OCI-LY1 (cell line): Measurements from ENCODE around the gene THSD8.

Experiments used
- EZH2 ChIP-seq: fragments of 200-600 bp; sonication (generic), shearing (Covaris generic); IDR thresholded peaks from 2 replicates; pipeline ENCODE4 v1.8.0; 2017; ENCODE audit warnings: borderline replicate concordance, mixed run types, mild to moderate bottlenecking, antibody characterized with exemption, low read length, moderate library complexity, mixed read lengths
- TF ChIP-seq, protein P1 (sequence below): fragments of 200-600 bp; sonication (generic), shearing (Covaris generic); IDR thresholded peaks from 2 replicates; pipeline ENCODE4 v1.5.1; 2017; ENCODE audit warnings: mild to moderate bottlenecking, antibody characterized with exemption, low read length, moderate library complexity, mixed read lengths

DNA sequence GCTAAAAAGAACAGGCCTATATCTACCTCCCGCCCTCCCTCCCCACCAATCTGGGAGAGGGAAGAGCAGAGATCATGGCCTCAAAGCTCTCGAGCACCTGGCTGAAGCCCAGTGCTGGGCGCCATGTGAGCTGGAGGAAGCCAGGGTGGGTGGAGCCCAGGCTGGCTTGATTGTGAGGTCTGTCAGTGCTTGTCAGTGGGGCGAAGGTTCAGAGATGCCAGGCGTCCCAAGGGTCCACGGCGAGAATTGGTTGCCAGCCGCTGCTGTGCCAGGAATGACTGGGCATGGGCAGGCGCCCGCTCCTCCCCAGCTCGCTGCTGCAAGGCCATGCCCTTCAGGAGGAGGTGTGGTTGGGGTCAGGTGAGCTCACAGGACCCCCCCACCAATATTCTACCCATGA, 38.8 kb upstream of the THSD8 start:
- TF ChIP-seq, protein P1, sequence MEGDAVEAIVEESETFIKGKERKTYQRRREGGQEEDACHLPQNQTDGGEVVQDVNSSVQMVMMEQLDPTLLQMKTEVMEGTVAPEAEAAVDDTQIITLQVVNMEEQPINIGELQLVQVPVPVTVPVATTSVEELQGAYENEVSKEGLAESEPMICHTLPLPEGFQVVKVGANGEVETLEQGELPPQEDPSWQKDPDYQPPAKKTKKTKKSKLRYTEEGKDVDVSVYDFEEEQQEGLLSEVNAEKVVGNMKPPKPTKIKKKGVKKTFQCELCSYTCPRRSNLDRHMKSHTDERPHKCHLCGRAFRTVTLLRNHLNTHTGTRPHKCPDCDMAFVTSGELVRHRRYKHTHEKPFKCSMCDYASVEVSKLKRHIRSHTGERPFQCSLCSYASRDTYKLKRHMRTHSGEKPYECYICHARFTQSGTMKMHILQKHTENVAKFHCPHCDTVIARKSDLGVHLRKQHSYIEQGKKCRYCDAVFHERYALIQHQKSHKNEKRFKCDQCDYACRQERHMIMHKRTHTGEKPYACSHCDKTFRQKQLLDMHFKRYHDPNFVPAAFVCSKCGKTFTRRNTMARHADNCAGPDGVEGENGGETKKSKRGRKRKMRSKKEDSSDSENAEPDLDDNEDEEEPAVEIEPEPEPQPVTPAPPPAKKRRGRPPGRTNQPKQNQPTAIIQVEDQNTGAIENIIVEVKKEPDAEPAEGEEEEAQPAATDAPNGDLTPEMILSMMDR = no peak
- no peak for TF ChIP-seq EZH2
